Liver (tissue), 9 donors: Measurements from ENCODE around the gene UFC1. TPM values are rescaled to one million over a fixed set of nuclear protein-coding genes. Genes with fewer than 3 reads are reported as not detected.

Experiments used
- DNase-seq: peaks from one replicate; pipeline ENCODE4 v3.0.0-alpha.2; 2017; ENCODE audit warnings: low spot score
- H3K27ac ChIP-seq, 2 donors: one replicate each; pipeline ENCODE4 v1.7.0; 2013; ENCODE audit warnings: inconsistent platforms in 2 of 2, low read length in 2 of 2, control low read depth in 1 of 2, low read depth in 1 of 2, mild to moderate bottlenecking in 1 of 2
- H3K27me3 ChIP-seq, 4 donors: one replicate each; pipeline versions ENCODE4 v1.6.1 to v1.7.0; 2013; ENCODE audit warnings: low read length in 3 of 4, inconsistent platforms in 1 of 4, mild to moderate bottlenecking in 1 of 4, moderate library complexity in 1 of 4; ENCODE audit not compliant: control insufficient read depth in 4 of 4, insufficient read depth in 4 of 4
- H3K36me3 ChIP-seq, 4 donors: one replicate each; pipeline versions ENCODE4 v1.6.1 to v1.7.0; 2013; ENCODE audit warnings: low read length in 3 of 4, mild to moderate bottlenecking in 3 of 4, low read depth in 1 of 4, moderate library complexity in 1 of 4; ENCODE audit not compliant: control insufficient read depth in 4 of 4, insufficient read depth in 3 of 4
- H3K4me1 ChIP-seq, 4 donors: one replicate each; pipeline versions ENCODE4 v1.6.1 to v1.7.0; 2013; ENCODE audit warnings: low read length in 3 of 4, mild to moderate bottlenecking in 3 of 4, moderate library complexity in 1 of 4; ENCODE audit not compliant: control insufficient read depth in 4 of 4, insufficient read depth in 4 of 4
- H3K4me3 ChIP-seq, 3 donors: one replicate each; pipeline versions ENCODE4 v1.6.1 to v1.7.0; 2013; ENCODE audit warnings: low read length in 3 of 3, control low read depth in 1 of 3, low read depth in 1 of 3, mild to moderate bottlenecking in 1 of 3
- H3K9ac ChIP-seq, 2 donors: one replicate each; pipeline ENCODE4 v1.7.0; 2013; ENCODE audit warnings: low read length in 2 of 2, mild to moderate bottlenecking in 2 of 2, moderate library complexity in 2 of 2, control low read depth in 1 of 2, low read depth in 1 of 2
- H3K9me3 ChIP-seq, 4 donors: one replicate each; pipeline versions ENCODE4 v1.6.1 to v1.7.0; 2013; ENCODE audit warnings: low read length in 3 of 4; ENCODE audit not compliant: control insufficient read depth in 4 of 4
- ATF3 ChIP-seq: IDR thresholded peaks from 2 replicates; pipeline ENCODE4 v1.6.1; 2016; ENCODE audit warnings: antibody characterized with exemption
- CTCF ChIP-seq: fragments of 150-350 bp; IDR thresholded peaks from 2 replicates; pipeline ENCODE4 v1.5.1; 2017; ENCODE audit warnings: improper control_type of control experiment, low read depth, low read length; ENCODE audit not compliant: missing input control
- EGR1 ChIP-seq, 2 donors: IDR thresholded peaks; 2 replicates each; pipeline ENCODE4 v1.6.1; 2016 to 2018; ENCODE audit warnings: antibody characterized with exemption in 2 of 2, low read depth in 2 of 2
- FOXA1 ChIP-seq: IDR thresholded peaks from 2 replicates; pipeline ENCODE4 v1.6.1; 2016; ENCODE audit warnings: antibody characterized with exemption
- FOXA2 ChIP-seq: IDR thresholded peaks from 2 replicates; pipeline ENCODE4 v1.6.1; 2016; ENCODE audit warnings: antibody characterized with exemption
- GABPA ChIP-seq, 2 donors: IDR thresholded peaks in 1 of 2; conservative IDR thresholded peaks in 1 of 2; 2 replicates each; pipeline ENCODE4 v1.6.1; 2016; ENCODE audit warnings: antibody characterized with exemption in 2 of 2, mild to moderate bottlenecking in 1 of 2, moderate library complexity in 1 of 2
- HNF4A ChIP-seq, 2 donors: conservative IDR thresholded peaks; 2 replicates each; pipeline ENCODE4 v1.6.1; 2016; ENCODE audit warnings: antibody characterized with exemption in 2 of 2, mild to moderate bottlenecking in 2 of 2
- HNF4G ChIP-seq: IDR thresholded peaks from 2 replicates; pipeline ENCODE4 v1.6.1; 2016; ENCODE audit warnings: antibody characterized with exemption
- JUND ChIP-seq, 2 donors: IDR thresholded peaks; 2 replicates each; pipeline ENCODE4 v1.6.1; 2016; ENCODE audit warnings: antibody characterized with exemption in 2 of 2
- MAX ChIP-seq: IDR thresholded peaks from 2 replicates; pipeline ENCODE4 v1.6.1; 2016; ENCODE audit warnings: antibody characterized with exemption
- NR2F2 ChIP-seq: IDR thresholded peaks from 2 replicates; pipeline ENCODE4 v1.6.1; 2016; ENCODE audit warnings: antibody characterized with exemption
- RAD21 ChIP-seq, 2 donors: IDR thresholded peaks; 2 replicates each; pipeline ENCODE4 v1.6.1; 2016; ENCODE audit warnings: antibody characterized with exemption in 2 of 2, mild to moderate bottlenecking in 2 of 2
- REST ChIP-seq: IDR thresholded peaks from 2 replicates; pipeline ENCODE4 v1.6.1; 2016; ENCODE audit warnings: antibody characterized with exemption, mild to moderate bottlenecking
- RXRA ChIP-seq, 2 donors: IDR thresholded peaks; 2 replicates each; pipeline ENCODE4 v1.6.1; 2017 to 2018; ENCODE audit warnings: antibody characterized with exemption in 2 of 2, mild to moderate bottlenecking in 1 of 2
- SP1 ChIP-seq: IDR thresholded peaks from 2 replicates; pipeline ENCODE4 v1.6.1; 2018; ENCODE audit warnings: antibody characterized with exemption, mild to moderate bottlenecking
- TAF1 ChIP-seq: conservative IDR thresholded peaks from 2 replicates; pipeline ENCODE4 v1.6.1; 2016; ENCODE audit warnings: antibody characterized with exemption, mild to moderate bottlenecking
- YY1 ChIP-seq: IDR thresholded peaks from 2 replicates; pipeline ENCODE4 v1.6.1; 2016; ENCODE audit warnings: antibody characterized with exemption, mild to moderate bottlenecking
- ZBTB33 ChIP-seq: IDR thresholded peaks from 2 replicates; pipeline ENCODE4 v1.6.1; 2016; ENCODE audit warnings: antibody characterized with exemption
- WGBS: extraction: QIAGEN DNeasy Blood & Tissue Kit; methylation state at CpG from one replicate; pipeline ENCODE4 v1.1.7; 2013; 5-methylcytosine and 5-hydroxymethylcytosine counted together
- polyA plus RNA-seq, 2 donors: library from polyadenylated mRNA; stranded (reverse) in 1 of 2; unstranded in 1 of 2; fragments of 200-250 nt in 1 of 2; fragments of >200 nt in 1 of 2; fragmentation: Nextera tagmentation in 1 of 2; extraction: Ambion mirVana in 1 of 2; gene quantifications; one replicate each; pipeline versions ENCODE4 v1.2.1 to v1.2.3, GENCODE V29; 2013 to 2015
- total RNA-seq, 2 donors: library from RNA; depleted of rRNA; stranded (reverse); fragments of >200 nt; gene quantifications; one replicate each; pipeline ENCODE4 v1.2.3, GENCODE V29; 2014
- donor health status: healthy.
- donor health status: healthy.
- donor health status: healthy.
- donor health status: healthy.
- donor health status: healthy.

Gene UFC1
- total and polyA plus RNA-seq, 4 donors = 34.2 to 47.5 (median 43.3) TPM

- H3K9me3 ChIP-seq = no peaks in the 10 kb centered on the region
- H3K9ac ChIP-seq = no peak overlapping the region
- H3K27me3 ChIP-seq = no peaks in the 10 kb centered on the region
- DNase-seq = no peak
- peaks cover 2 to 46% (median 31%) of the 10 kb centered on the region in 4 donors for H3K36me3 ChIP-seq
- no peak overlapping the region for H3K4me3 ChIP-seq
- TF ChIP-seq RXRA (IDR thresholded peaks at IDR 0.05) (peak; percentile 51 to 66), MAX (no peak), FOXA2 (no peak), ATF3 (no peak), CTCF (no peak), SP1 (peak; percentile 43), GABPA (IDR thresholded peaks at IDR 0.05 in 1 of 2, conservative IDR thresholded peaks at IDR 0.05 in 1 of 2) (no peak), EGR1 (IDR thresholded peaks at IDR 0.05; ENCODE audit: low read depth in 2 of 2) (no peak), HNF4G (no peak), FOXA1 (no peak), YY1 (no peak), RAD21 (IDR thresholded peaks at IDR 0.05) (no peak), TAF1 (no peak), ZBTB33 (no peak), REST (no peak), HNF4A (conservative IDR thresholded peaks at IDR 0.05) (no peak), JUND (IDR thresholded peaks at IDR 0.05) (no peak), NR2F2 (peak; percentile 92)
- peak overlapping the region in 1 of 2 donors; percentile 32 for H3K27ac ChIP-seq
- peaks cover 0 to 27% (median 22%) of the 10 kb centered on the region in 4 donors for H3K4me1 ChIP-seq
- WGBS = 30% methylated on average over 4 of the region's 4 CpGs
Measured at GRCh38 chr1:161172776-161173376, 19.1 kb downstream of the UFC1 start.
